GM23248 (cell line): Measurements from ENCODE around the gene AADACL4.

Experiments used
- EZH2 ChIP-seq: fragments of 200-600 bp; sonication (generic); IDR thresholded peaks from 2 replicates; pipeline ENCODE4 v1.6.1; 2018; ENCODE audit warnings: antibody characterized with exemption, mild to moderate bottlenecking; ENCODE audit not compliant: insufficient read depth, poor library complexity, severe bottlenecking
- EZH2phosphoT487 ChIP-seq: fragments of 200-600 bp; sonication (generic); IDR thresholded peaks from 2 replicates; pipeline ENCODE4 v1.6.1; 2018; ENCODE audit warnings: antibody characterized with exemption, moderate library complexity, mild to moderate bottlenecking, low read depth; ENCODE audit not compliant: insufficient read depth

DNA sequence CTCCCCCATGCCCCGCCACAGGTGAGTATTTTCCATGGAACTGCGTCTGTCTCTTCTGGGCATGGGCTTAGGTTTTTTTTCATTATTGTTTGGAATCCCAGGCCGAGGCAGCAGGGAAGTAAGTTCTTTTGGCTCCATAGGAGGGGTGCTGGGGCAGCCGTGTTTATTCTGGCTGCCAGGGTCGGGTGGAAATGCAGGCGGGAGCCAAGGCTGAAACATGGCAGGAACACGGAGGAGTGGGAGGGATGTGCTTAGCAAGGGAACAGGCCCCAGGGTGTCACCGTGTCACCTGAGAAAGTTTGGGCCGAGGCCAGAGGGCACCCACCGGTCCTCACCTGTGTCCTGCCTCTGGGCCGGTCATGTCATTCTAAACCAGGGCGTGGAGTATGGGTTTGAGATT lies 21.4 kb upstream of the AADACL4 start:
- TF ChIP-seq EZH2phosphoT487: no peak
- no peak for TF ChIP-seq EZH2
